Skeletal muscle satellite cell (primary cell): ENCODE measurements around the gene MAP7.

ENCODE experiments used
- H3K27me3 ChIP-seq: 2 replicates; pipeline ENCODE4 v1.7.0; 2013; ENCODE audit warnings: low read length; ENCODE audit not compliant: control insufficient read depth, insufficient read depth
- H3K36me3 ChIP-seq: 2 replicates; pipeline ENCODE4 v1.7.0; 2013; ENCODE audit warnings: mild to moderate bottlenecking, control low read depth, low read length; ENCODE audit not compliant: insufficient read depth
- H3K4me1 ChIP-seq: 2 replicates; pipeline ENCODE4 v1.7.0; 2013; ENCODE audit warnings: low read length; ENCODE audit not compliant: control insufficient read depth, insufficient read depth
- H3K4me2 ChIP-seq: 2 replicates; pipeline ENCODE4 v1.7.0; 2013; ENCODE audit warnings: mild to moderate bottlenecking, low read length
- H3K4me3 ChIP-seq: 2 replicates; pipeline ENCODE4 v1.7.0; 2013; ENCODE audit warnings: low read length
- H3K9ac ChIP-seq: 2 replicates; pipeline ENCODE4 v1.7.0; 2013; ENCODE audit warnings: mild to moderate bottlenecking, low read depth, low read length, moderate library complexity
- H3K9me3 ChIP-seq: replicated peaks from 2 replicates; pipeline ENCODE4 v1.7.0; 2013; ENCODE audit warnings: mild to moderate bottlenecking, control low read depth, low read length

Gene MAP7

GRCh38 chr6:136412410-136412809, 137.8 kb downstream of the MAP7 start:
- Histone ChIP-seq H3K4me3 (no peak overlapping the region), H3K36me3 (no peaks in the 10 kb centered on the region), H3K4me2 (no peak overlapping the region), H3K9me3 (no peaks in the 10 kb centered on the region), H3K27me3 (no peaks in the 10 kb centered on the region), H3K9ac (no peak overlapping the region), H3K4me1 (peaks cover 13% of the 10 kb centered on the region)

GRCh38 chr6:136411453-136412354, 138.5 kb downstream of the MAP7 start:
- H3K9ac ChIP-seq: no peak overlapping the region
- H3K4me3 ChIP-seq: no peak overlapping the region
- no peak overlapping the region for H3K4me2 ChIP-seq
- no peaks in the 10 kb centered on the region for H3K9me3 ChIP-seq
- no peaks in the 10 kb centered on the region for H3K36me3 ChIP-seq
- H3K4me1 ChIP-seq: peaks cover 15% of the 10 kb centered on the region
- H3K27me3 ChIP-seq: no peaks in the 10 kb centered on the region

- H3K9me3 ChIP-seq: no peaks in the 10 kb centered on the region
- H3K27me3 ChIP-seq: no peaks in the 10 kb centered on the region
- H3K36me3 ChIP-seq: no peaks in the 10 kb centered on the region
- H3K9ac ChIP-seq: no peak overlapping the region
- H3K4me2 ChIP-seq: no peak overlapping the region
- H3K4me1 ChIP-seq: peaks cover 15% of the 10 kb centered on the region
- no peak overlapping the region for H3K4me3 ChIP-seq
Measured at GRCh38 chr6:136411025-136411325, 139.2 kb downstream of the MAP7 start.

- no peak overlapping the region for H3K9ac ChIP-seq
- H3K27me3 ChIP-seq: no peaks in the 10 kb centered on the region
- H3K36me3 ChIP-seq: no peaks in the 10 kb centered on the region
- H3K4me3 ChIP-seq: no peak overlapping the region
- H3K9me3 ChIP-seq: no peaks in the 10 kb centered on the region
- no peak overlapping the region for H3K4me2 ChIP-seq
- H3K4me1 ChIP-seq: peaks cover 17% of the 10 kb centered on the region
Measured at GRCh38 chr6:136410201-136411024, 139.8 kb downstream of the MAP7 start.

- Histone ChIP-seq H3K9me3 (no peaks in the 10 kb centered on the region), H3K4me3 (no peak overlapping the region), H3K9ac (no peak overlapping the region), H3K4me2 (no peak overlapping the region), H3K27me3 (no peaks in the 10 kb centered on the region), H3K4me1 (peaks cover 20% of the 10 kb centered on the region), H3K36me3 (no peaks in the 10 kb centered on the region)
Measured at GRCh38 chr6:136409597-136409996, 140.6 kb downstream of the MAP7 start.

- Histone ChIP-seq H3K4me1 (peaks cover 29% of the 10 kb centered on the region), H3K36me3 (no peaks in the 10 kb centered on the region), H3K4me2 (peak overlapping the region; percentile 40), H3K9me3 (no peaks in the 10 kb centered on the region), H3K27me3 (no peaks in the 10 kb centered on the region), H3K9ac (peak overlapping the region; percentile 24), H3K4me3 (no peak overlapping the region)
Measured at GRCh38 chr6:136408204-136408603, 142.0 kb downstream of the MAP7 start.

- H3K4me2 ChIP-seq: no peak overlapping the region
- H3K4me1 ChIP-seq: peaks cover 42% of the 10 kb centered on the region
- no peaks in the 10 kb centered on the region for H3K27me3 ChIP-seq
- H3K9ac ChIP-seq: no peak overlapping the region
- H3K36me3 ChIP-seq: no peaks in the 10 kb centered on the region
- no peak overlapping the region for H3K4me3 ChIP-seq
- no peaks in the 10 kb centered on the region for H3K9me3 ChIP-seq
Measured at GRCh38 chr6:136405420-136406029, 144.7 kb downstream of the MAP7 start.

- no peaks in the 10 kb centered on the region for H3K9me3 ChIP-seq
- peaks cover 42% of the 10 kb centered on the region for H3K4me1 ChIP-seq
- H3K27me3 ChIP-seq: no peaks in the 10 kb centered on the region
- H3K4me3 ChIP-seq: no peak overlapping the region
- H3K4me2 ChIP-seq: no peak overlapping the region
- H3K9ac ChIP-seq: no peak overlapping the region
- no peaks in the 10 kb centered on the region for H3K36me3 ChIP-seq
Measured at GRCh38 chr6:136404627-136405419, 145.4 kb downstream of the MAP7 start.

- no peak overlapping the region for H3K4me2 ChIP-seq
- H3K9ac ChIP-seq: peak overlapping the region; percentile 43
Measured at GRCh38 chr6:136404007-136404406, 146.2 kb downstream of the MAP7 start.

GRCh38 chr6:136403110-136403980, 146.9 kb downstream of the MAP7 start:
- H3K9me3 ChIP-seq: no peaks in the 10 kb centered on the region
- peak overlapping the region; percentile 76 for H3K4me2 ChIP-seq
- H3K36me3 ChIP-seq: no peaks in the 10 kb centered on the region
- H3K9ac ChIP-seq: peak overlapping the region; percentile 75
- peak overlapping the region; percentile 44 for H3K4me3 ChIP-seq
- H3K27me3 ChIP-seq: no peaks in the 10 kb centered on the region
- H3K4me1 ChIP-seq: peaks cover 37% of the 10 kb centered on the region

More at GRCh38 chr6:136404007-136404406, 146.2 kb downstream of the MAP7 start:
- H3K36me3 ChIP-seq: no peaks in the 10 kb centered on the region
- no peak overlapping the region for H3K4me3 ChIP-seq
- H3K27me3 ChIP-seq: no peaks in the 10 kb centered on the region
- H3K9me3 ChIP-seq: no peaks in the 10 kb centered on the region
- H3K4me1 ChIP-seq: peaks cover 42% of the 10 kb centered on the region
